Right lobe of liver (tissue), 6 donors: ENCODE data around the gene RHNO1. TPM values are rescaled to one million over a fixed set of nuclear protein-coding genes. Genes with fewer than 3 reads are reported as not detected.
"Not testable (repeated sequence)": the region's sequence is repeated elsewhere in the genome, so short reads cannot be mapped to it uniquely, and the experiment has no call there.

ENCODE experiments used
- ATAC-seq, 4 donors: fragments of 200-7000 bp; cut with Tn5 transposase; one replicate each; pipeline ENCODE4 v1.9.1; 2020; ENCODE audit warnings: mild to moderate bottlenecking in 4 of 4, moderate library complexity in 4 of 4
- DNase-seq, 3 donors: peaks; one replicate each; pipeline ENCODE4 v3.0.0-alpha.2; 2020
- H3K27ac ChIP-seq, 3 donors: fragments of 200-600 bp; one replicate each; pipeline ENCODE4 v1.8.0; 2022
- H3K27me3 ChIP-seq, 2 donors: fragments of 200-600 bp; one replicate each; pipeline ENCODE4 v1.8.0; 2022
- H3K36me3 ChIP-seq, 4 donors: fragments of 200-600 bp; sonication (generic) in 1 of 4; one replicate each; pipeline versions ENCODE4 v1.5.1 to v1.8.0; 2017 to 2022; ENCODE audit warnings: control low read depth in 1 of 4
- H3K4me1 ChIP-seq, 4 donors: fragments of 200-600 bp; sonication (generic) in 1 of 4; one replicate each; pipeline versions ENCODE4 v1.5.1 to v1.8.0; 2017 to 2022; ENCODE audit warnings: control low read depth in 1 of 4
- H3K4me3 ChIP-seq, 3 donors: fragments of 200-600 bp; one replicate each; pipeline ENCODE4 v1.8.0; 2022
- H3K9me3 ChIP-seq, 4 donors: fragments of 200-600 bp; sonication (generic) in 1 of 4; one replicate each; pipeline versions ENCODE4 v1.5.1 to v1.8.0; 2017 to 2022; ENCODE audit warnings: control low read depth in 1 of 4
- POLR2A ChIP-seq: fragments of 450-650 bp; IDR thresholded peaks from one replicate; pipeline ENCODE4 v1.6.1; 2017; ENCODE audit warnings: antibody characterized with exemption, mild to moderate bottlenecking
- WGBS: methylation state at CpG from one replicate; pipeline ENCODE4 v1.1.6; 2018; ENCODE audit warnings: low coverage, low lambda C conversion rate; ENCODE audit not compliant: insufficient coverage; ENCODE audit errors: missing lambda C conversion rate; 5-methylcytosine and 5-hydroxymethylcytosine counted together
- intact Hi-C, 2 donors: fragments of 100-400 bp; cut with DNase I; formaldehyde crosslinking; loops; one replicate each; pipeline versions ENCODE4 v1.11.2 to v1.14.1; 2022
- total RNA-seq, 6 experiments: library from RNA; depleted of rRNA in 2 of 6; stranded (reverse); fragments of >200 nt in 2 of 6; fragmentation: NEBNext Ultra II Directional in 3 of 6; extraction: Animal tissue kit (Norgen Biotek cat#: 25700) in 3 of 6; gene quantifications; one replicate each; pipeline versions ENCODE4 v1.1.0 to v1.2.4, GENCODE V29; 2016 to 2023
- TF ChIP-seq, protein P1 (sequence below), 4 donors: fragments of 200-600 bp in 3 of 4; fragments of 450-650 bp in 1 of 4; IDR thresholded peaks; one replicate each; pipeline versions ENCODE4 v1.5.1 to v1.8.0; 2016 to 2022; ENCODE audit warnings: antibody characterized with exemption in 4 of 4, mild to moderate bottlenecking in 2 of 4
- donor health status: DM: no; HTN: yes; CAD: no.
- donor health status: DM: no; HTN: no; CAD: no.
- donor health status: DM: no; HTN: no; CAD: no.
- donor health status: DM: no; HTN: yes; CAD: no.
- donor health status: DM: no; HTN: yes; CAD: no.

RHNO1 gene
- total RNA-seq, 6 experiments from 2014 or later = 1.2 to 5.9 (median 3.5) TPM

- H3K9me3 ChIP-seq = no peaks in the 10 kb centered on the region
- TF ChIP-seq, protein P1, sequence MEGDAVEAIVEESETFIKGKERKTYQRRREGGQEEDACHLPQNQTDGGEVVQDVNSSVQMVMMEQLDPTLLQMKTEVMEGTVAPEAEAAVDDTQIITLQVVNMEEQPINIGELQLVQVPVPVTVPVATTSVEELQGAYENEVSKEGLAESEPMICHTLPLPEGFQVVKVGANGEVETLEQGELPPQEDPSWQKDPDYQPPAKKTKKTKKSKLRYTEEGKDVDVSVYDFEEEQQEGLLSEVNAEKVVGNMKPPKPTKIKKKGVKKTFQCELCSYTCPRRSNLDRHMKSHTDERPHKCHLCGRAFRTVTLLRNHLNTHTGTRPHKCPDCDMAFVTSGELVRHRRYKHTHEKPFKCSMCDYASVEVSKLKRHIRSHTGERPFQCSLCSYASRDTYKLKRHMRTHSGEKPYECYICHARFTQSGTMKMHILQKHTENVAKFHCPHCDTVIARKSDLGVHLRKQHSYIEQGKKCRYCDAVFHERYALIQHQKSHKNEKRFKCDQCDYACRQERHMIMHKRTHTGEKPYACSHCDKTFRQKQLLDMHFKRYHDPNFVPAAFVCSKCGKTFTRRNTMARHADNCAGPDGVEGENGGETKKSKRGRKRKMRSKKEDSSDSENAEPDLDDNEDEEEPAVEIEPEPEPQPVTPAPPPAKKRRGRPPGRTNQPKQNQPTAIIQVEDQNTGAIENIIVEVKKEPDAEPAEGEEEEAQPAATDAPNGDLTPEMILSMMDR (IDR thresholded peaks at IDR 0.05) = no peak
- 80% methylated on average over 1 of the region's 12 CpGs for WGBS
- no peak overlapping the region for H3K4me3 ChIP-seq
- no peaks in the 10 kb centered on the region for H3K27me3 ChIP-seq
- ATAC-seq = peak in 3 of 4 donors; percentile 13 to 49 (median 30)
- intact Hi-C loops = loop anchor here in 1 of 2 donors (10.0 kb wide), 1 partner anchor 86 kb away; no protein-coding TSS in a partner anchor
- H3K4me1 ChIP-seq = no peaks in the 10 kb centered on the region
- H3K27ac ChIP-seq = no peak overlapping the region
- DNase-seq = no peak
- no peaks in the 10 kb centered on the region for H3K36me3 ChIP-seq
These were observed 18.0 kb upstream of the RHNO1 start for GRCh38 chr12:2858944-2859421.

- ATAC-seq = no peak
- intact Hi-C loops = no loop called here
These were observed 16.9 kb upstream of the RHNO1 start for GRCh38 chr12:2860170-2860569.

GRCh38 chr12:2862876-2863275, 14.1 kb upstream of the RHNO1 start:
- no peaks in the 10 kb centered on the region for H3K9me3 ChIP-seq
- no peaks in the 10 kb centered on the region for H3K27me3 ChIP-seq
- ATAC-seq (no peak), DNase-seq (no peak)
- TF ChIP-seq, protein P1 (IDR thresholded peaks at IDR 0.05) = no peak
- TF ChIP-seq POLR2A = no peak
- H3K4me3 ChIP-seq = no peak overlapping the region
- 100% methylated on average over 1 of the region's 7 CpGs for WGBS
- intact Hi-C loops = no loop called here
- H3K4me1 ChIP-seq = no peaks in the 10 kb centered on the region
- no peak overlapping the region for H3K27ac ChIP-seq
- no peaks in the 10 kb centered on the region for H3K36me3 ChIP-seq

More at GRCh38 chr12:2860170-2860569, 16.9 kb upstream of the RHNO1 start:
- Histone ChIP-seq H3K4me3 (no peak overlapping the region), H3K4me1 (no peaks in the 10 kb centered on the region), H3K27me3 (no peaks in the 10 kb centered on the region), H3K27ac (no peak overlapping the region), H3K36me3 (no peaks in the 10 kb centered on the region), H3K9me3 (no peaks in the 10 kb centered on the region)
- TF ChIP-seq, protein P1 (IDR thresholded peaks at IDR 0.05) = no peak
- TF ChIP-seq POLR2A = no peak
- DNase-seq = no peak

DNA sequence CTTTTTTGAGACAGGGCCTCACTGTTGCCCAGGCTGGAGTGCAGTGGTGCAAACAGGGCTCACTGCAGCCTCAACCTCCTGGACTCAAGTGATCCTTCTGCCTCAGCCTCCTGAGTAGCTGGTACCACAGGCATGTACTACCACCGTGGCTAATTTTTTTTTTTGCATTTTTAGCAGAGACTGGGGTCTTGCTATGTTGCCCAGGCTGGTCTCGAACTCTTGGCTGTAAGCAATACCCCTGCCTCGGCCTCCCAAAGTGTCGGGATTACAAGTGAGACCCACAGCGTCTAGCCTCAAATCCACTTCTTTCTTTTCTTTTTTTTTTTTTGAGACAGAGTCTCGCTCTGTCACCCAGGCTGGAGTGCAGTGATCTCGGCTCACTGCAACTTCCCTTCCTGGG, 13.6 kb upstream of the RHNO1 start:
- H3K9me3 ChIP-seq = not testable (repeated sequence)
- WGBS = 91% methylated on average over 7 of the region's 7 CpGs

GRCh38 chr12:2864198-2864597, 12.8 kb upstream of the RHNO1 start:
- Histone ChIP-seq H3K27me3 (no peaks in the 10 kb centered on the region), H3K4me3 (no peak overlapping the region), H3K4me1 (no peaks in the 10 kb centered on the region), H3K36me3 (no peaks in the 10 kb centered on the region), H3K9me3 (no peaks in the 10 kb centered on the region), H3K27ac (no peak overlapping the region)
- ATAC-seq (no peak), DNase-seq (no peak)
- TF ChIP-seq POLR2A = no peak
- TF ChIP-seq, protein P1 (IDR thresholded peaks at IDR 0.05) = no peak
- intact Hi-C loops = no loop called here
- 97% methylated on average over 9 of the region's 9 CpGs for WGBS

More for the DNA sequence above, 13.6 kb upstream of the RHNO1 start:
- H3K36me3 ChIP-seq, H3K27me3 ChIP-seq, H3K4me1 ChIP-seq, H3K4me3 ChIP-seq, intact Hi-C loops, H3K27ac ChIP-seq, ATAC-seq, DNase-seq: not testable (repeated sequence)

GRCh38 chr12:2868986-2869632, 7.9 kb upstream of the RHNO1 start:
- H3K27me3 ChIP-seq, DNase-seq, H3K4me3 ChIP-seq, intact Hi-C loops, ATAC-seq, H3K36me3 ChIP-seq, H3K9me3 ChIP-seq, H3K4me1 ChIP-seq, H3K27ac ChIP-seq: not testable (repeated sequence)
- 87% methylated on average over 9 of the region's 9 CpGs for WGBS
